ENCODE results near the gene SRSF10.
"Not testable (repeated sequence)": the region's sequence is repeated elsewhere in the genome, so short reads cannot be mapped to it uniquely, and the experiment has no call there.

The SRSF10 gene

DNA sequence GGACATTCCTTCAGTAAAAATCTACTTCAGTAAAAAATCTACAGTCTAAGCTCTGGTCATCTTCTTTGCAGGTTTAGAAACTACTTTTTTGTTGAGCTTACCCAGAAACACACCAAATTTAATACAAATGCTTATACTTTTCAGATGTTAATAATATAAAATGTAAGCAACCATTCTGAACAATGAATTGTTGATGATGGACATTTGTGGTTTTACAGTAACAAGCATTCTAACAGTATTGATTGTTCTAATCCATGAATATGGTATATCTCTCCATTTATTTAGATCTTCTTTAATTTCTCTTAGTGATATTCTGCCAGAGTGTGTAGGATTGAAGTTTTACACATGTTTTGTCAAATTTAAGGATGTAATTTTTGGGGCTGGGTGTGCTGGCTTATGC lies 27.0 kb upstream of the SRSF10 start:
- Mint-ChIP-seq H3K27ac (no peak overlapping the region), H3K9me3 (ENCODE audit: low read depth) (no peaks in the 10 kb centered on the region), H3K4me1 (ENCODE audit: low read depth) (no peaks in the 10 kb centered on the region), H3K36me3 (no peaks in the 10 kb centered on the region), H3K4me3 (no peak overlapping the region), H3K27me3 (peaks cover 3% of the 10 kb centered on the region)

GRCh38 chr1:24005163-24005562 lies 25.0 kb upstream of the SRSF10 start:
- Mint-ChIP-seq H3K27me3 (peaks cover 3% of the 10 kb centered on the region), H3K4me3 (no peak overlapping the region), H3K27ac (no peak overlapping the region), H3K4me1 (ENCODE audit: low read depth) (no peaks in the 10 kb centered on the region), H3K36me3 (no peaks in the 10 kb centered on the region), H3K9me3 (ENCODE audit: low read depth) (no peaks in the 10 kb centered on the region)

DNA sequence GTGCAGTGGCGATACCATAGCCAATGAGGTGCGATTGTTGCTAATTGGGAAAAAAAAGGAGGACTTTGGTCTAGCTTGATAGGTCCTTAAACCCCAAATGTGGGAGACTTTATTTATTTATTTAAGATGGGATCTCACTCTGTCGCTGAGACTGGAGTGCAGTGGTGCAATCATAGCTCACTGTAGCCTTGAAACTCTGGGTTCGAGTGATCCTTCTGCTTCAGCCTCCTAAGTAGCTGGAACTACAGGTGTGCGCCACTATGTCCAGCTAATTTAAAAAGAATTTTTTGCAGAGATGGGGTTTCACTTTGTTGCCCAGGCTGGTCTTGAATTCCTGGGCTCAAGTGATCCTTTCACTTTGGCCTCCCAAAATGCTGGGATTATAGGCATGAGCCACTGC lies 24.0 kb upstream of the SRSF10 start:
- no peaks in the 10 kb centered on the region for H3K9me3 Mint-ChIP-seq (ENCODE audit: low read depth)
- no peak overlapping the region for H3K4me3 Mint-ChIP-seq
- peaks cover 3% of the 10 kb centered on the region for H3K27me3 Mint-ChIP-seq
- H3K27ac Mint-ChIP-seq, result no peak overlapping the region
- no peaks in the 10 kb centered on the region for H3K4me1 Mint-ChIP-seq (ENCODE audit: low read depth)
- H3K36me3 Mint-ChIP-seq, result no peaks in the 10 kb centered on the region

DNA sequence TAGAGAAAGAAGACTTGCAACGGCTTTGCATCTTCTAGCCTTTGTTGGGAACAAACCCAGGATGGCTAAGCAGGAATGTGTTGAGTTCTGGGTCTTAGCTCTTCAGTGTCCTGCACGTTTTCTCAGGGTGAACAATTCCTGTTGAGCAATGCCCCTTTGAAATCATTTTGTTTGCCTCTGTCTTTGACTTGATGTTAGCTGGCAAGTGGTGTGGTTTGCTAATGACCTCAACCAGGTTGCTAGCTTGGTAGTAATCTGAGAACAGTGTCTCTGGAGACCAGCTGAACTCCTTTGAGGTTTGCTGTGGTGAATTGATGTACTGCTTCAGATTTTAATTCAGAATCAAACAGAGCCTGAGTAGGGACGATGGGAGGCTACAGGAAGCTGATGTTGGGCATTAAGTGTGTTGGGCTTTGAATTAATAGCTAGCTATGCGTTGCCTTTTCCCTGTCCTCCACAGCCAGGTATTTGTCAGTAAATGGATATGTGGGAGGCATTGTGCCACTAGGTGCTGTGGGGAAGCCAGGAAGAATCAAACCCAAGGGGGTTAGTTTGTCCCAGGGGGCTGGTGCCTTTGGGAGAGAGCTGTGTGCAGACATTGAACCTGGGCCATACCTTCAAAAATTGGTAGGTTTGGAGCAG lies 23.3 kb upstream of the SRSF10 start:
- Mint-ChIP-seq H3K9me3 (ENCODE audit: low read depth) (no peaks in the 10 kb centered on the region), H3K4me3 (no peak overlapping the region), H3K27ac (no peak overlapping the region), H3K36me3 (no peaks in the 10 kb centered on the region), H3K4me1 (ENCODE audit: low read depth) (no peaks in the 10 kb centered on the region), H3K27me3 (peaks cover 3% of the 10 kb centered on the region)

DNA sequence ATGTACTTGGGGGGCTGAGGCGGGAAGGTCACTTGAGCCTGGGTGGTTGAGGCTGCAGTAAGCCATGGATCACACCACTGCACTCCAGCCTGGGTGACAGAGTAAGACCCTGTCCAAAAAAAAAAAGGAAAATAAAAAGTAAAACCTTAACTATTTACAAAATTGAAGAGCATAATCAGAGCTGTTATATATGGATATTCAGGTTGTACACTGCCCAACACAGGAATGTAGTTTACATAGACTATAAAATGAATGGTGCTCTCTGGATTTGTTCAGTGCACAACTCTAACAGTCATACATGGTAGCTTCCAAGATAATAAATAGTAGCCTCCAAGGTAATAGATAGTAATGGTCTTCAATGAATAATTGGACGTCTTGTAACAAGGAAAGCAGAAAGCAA lies 22.6 kb upstream of the SRSF10 start:
- no peaks in the 10 kb centered on the region for H3K9me3 Mint-ChIP-seq (ENCODE audit: low read depth)
- no peak overlapping the region for H3K27ac Mint-ChIP-seq
- no peaks in the 10 kb centered on the region for H3K4me1 Mint-ChIP-seq (ENCODE audit: low read depth)

GRCh38 chr1:23999156-23999671 lies 19.1 kb upstream of the SRSF10 start:
- Mint-ChIP-seq H3K9me3 (ENCODE audit: low read depth) (no peaks in the 10 kb centered on the region), H3K4me3 (no peak overlapping the region), H3K27me3 (peaks cover 3% of the 10 kb centered on the region), H3K4me1 (ENCODE audit: low read depth) (peaks cover 2% of the 10 kb centered on the region), H3K36me3 (no peaks in the 10 kb centered on the region), H3K27ac (no peak overlapping the region)

More for the DNA sequence above, 22.6 kb upstream of the SRSF10 start:
- Mint-ChIP-seq H3K4me3 (no peak overlapping the region), H3K27me3 (peaks cover 3% of the 10 kb centered on the region), H3K36me3 (no peaks in the 10 kb centered on the region)

- Mint-ChIP-seq H3K36me3 (no peaks in the 10 kb centered on the region), H3K4me3 (no peak overlapping the region), H3K9me3 (ENCODE audit: low read depth) (no peaks in the 10 kb centered on the region)
Observed at GRCh38 chr1:23997812-23998211, 17.7 kb upstream of the SRSF10 start.

GRCh38 chr1:23996700-23997229 lies 16.6 kb upstream of the SRSF10 start:
- no peak overlapping the region for H3K27ac Mint-ChIP-seq
- peaks cover 2% of the 10 kb centered on the region for H3K4me1 Mint-ChIP-seq (ENCODE audit: low read depth)
- H3K9me3 Mint-ChIP-seq (ENCODE audit: low read depth), result no peaks in the 10 kb centered on the region
- H3K36me3 Mint-ChIP-seq, result no peaks in the 10 kb centered on the region
- no peaks in the 10 kb centered on the region for H3K27me3 Mint-ChIP-seq
- no peak overlapping the region for H3K4me3 Mint-ChIP-seq

More at GRCh38 chr1:23997812-23998211, 17.7 kb upstream of the SRSF10 start:
- H3K4me1 Mint-ChIP-seq (ENCODE audit: low read depth), result peaks cover 2% of the 10 kb centered on the region
- H3K27me3 Mint-ChIP-seq, result no peaks in the 10 kb centered on the region
- no peak overlapping the region for H3K27ac Mint-ChIP-seq

DNA sequence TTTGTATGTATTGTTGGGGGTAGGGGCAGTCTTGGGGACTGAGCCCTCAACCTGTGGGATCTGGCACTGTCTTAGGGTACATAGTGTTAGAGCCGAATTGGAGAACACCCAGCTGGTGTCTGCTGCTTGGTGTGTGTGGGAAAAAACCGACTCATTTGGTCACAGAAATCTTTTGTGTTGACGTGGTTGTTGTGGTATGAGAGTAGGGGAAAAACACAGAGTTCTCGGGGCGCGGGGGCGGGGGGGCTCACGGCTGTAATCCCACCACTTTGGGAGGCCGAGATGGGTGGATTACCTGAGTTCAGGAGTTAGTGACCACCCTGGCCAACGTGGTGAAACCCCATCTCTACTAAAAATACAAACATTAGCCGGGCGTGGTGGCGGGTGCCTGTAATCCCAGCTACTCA lies 15.3 kb upstream of the SRSF10 start:
- H3K4me1 Mint-ChIP-seq (ENCODE audit: low read depth), result peaks cover 2% of the 10 kb centered on the region

DNA sequence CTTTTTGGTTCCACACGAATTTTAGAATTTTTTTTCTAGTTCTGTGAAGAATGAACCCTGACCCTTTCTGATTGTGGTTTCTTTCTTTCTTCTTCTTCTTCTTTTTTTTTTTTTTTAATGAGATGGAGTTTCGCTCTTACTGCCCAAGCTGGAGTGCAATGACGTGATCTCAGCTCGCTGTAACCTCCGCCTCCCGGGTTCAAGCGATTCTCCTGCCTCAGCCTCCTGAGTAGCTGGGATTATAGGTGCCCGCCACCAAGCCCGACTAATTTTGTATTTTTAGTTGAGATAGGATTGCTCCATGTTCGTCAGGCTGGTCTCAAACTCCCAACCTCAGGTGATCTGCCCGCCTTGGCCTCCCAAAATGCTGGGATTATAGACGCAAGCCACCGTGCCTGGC lies 11.9 kb upstream of the SRSF10 start:
- not testable (repeated sequence) for H3K4me3 Mint-ChIP-seq; H3K9me3 Mint-ChIP-seq (ENCODE audit: low read depth); H3K36me3 Mint-ChIP-seq; H3K27ac Mint-ChIP-seq; H3K27me3 Mint-ChIP-seq
- peaks cover 13% of the 10 kb centered on the region for H3K4me1 Mint-ChIP-seq (ENCODE audit: low read depth)

More for the DNA sequence above, 15.3 kb upstream of the SRSF10 start:
- H3K9me3 Mint-ChIP-seq (ENCODE audit: low read depth), result no peaks in the 10 kb centered on the region
- H3K27ac Mint-ChIP-seq, result no peak overlapping the region
- no peaks in the 10 kb centered on the region for H3K36me3 Mint-ChIP-seq
- no peak overlapping the region for H3K4me3 Mint-ChIP-seq
- H3K27me3 Mint-ChIP-seq, result no peaks in the 10 kb centered on the region

GRCh38 chr1:23989263-23989662 lies 9.1 kb upstream of the SRSF10 start:
- H3K4me3 Mint-ChIP-seq, result no peak overlapping the region
- H3K27ac Mint-ChIP-seq, result no peak overlapping the region
- no peaks in the 10 kb centered on the region for H3K27me3 Mint-ChIP-seq
- H3K4me1 Mint-ChIP-seq (ENCODE audit: low read depth), result peaks cover 11% of the 10 kb centered on the region
- H3K36me3 Mint-ChIP-seq, result no peaks in the 10 kb centered on the region
- no peaks in the 10 kb centered on the region for H3K9me3 Mint-ChIP-seq (ENCODE audit: low read depth)

- not testable (repeated sequence) for H3K4me3 Mint-ChIP-seq; H3K9me3 Mint-ChIP-seq (ENCODE audit: low read depth); H3K36me3 Mint-ChIP-seq; H3K27ac Mint-ChIP-seq; H3K27me3 Mint-ChIP-seq
- H3K4me1 Mint-ChIP-seq (ENCODE audit: low read depth), result peaks cover 11% of the 10 kb centered on the region
Observed at GRCh38 chr1:23987038-23987437, 6.9 kb upstream of the SRSF10 start.

- Mint-ChIP-seq H3K9me3 (ENCODE audit: low read depth) (no peaks in the 10 kb centered on the region), H3K27me3 (no peaks in the 10 kb centered on the region), H3K4me3 (no peak overlapping the region), H3K4me1 (ENCODE audit: low read depth) (peaks cover 12% of the 10 kb centered on the region), H3K36me3 (peaks cover under 1% of the 10 kb centered on the region), H3K27ac (no peak overlapping the region)
Observed at GRCh38 chr1:23984417-23985186, 4.5 kb upstream of the SRSF10 start.

DNA sequence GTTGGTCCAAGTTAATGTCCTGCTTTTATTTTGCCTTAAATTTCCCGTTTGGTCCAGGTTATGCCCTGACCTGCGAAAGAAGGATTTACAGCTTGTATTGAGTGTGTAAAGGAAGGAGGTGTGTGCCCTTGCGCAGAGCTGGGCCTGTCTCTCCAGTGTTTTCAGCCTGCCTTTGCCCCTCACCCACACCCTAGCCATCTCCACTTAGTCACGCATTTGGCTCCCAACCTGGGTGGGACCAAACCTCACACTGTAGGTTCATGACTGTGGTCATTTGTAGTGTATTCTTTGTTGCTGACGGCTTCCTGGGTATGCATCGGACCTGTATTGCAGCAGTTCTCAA lies 572 bp upstream of the SRSF10 start:
- Mint-ChIP-seq H3K27ac (peak overlapping the region; percentile 97), H3K4me1 (ENCODE audit: low read depth) (peaks cover 34% of the 10 kb centered on the region), H3K36me3 (peaks cover 13% of the 10 kb centered on the region), H3K27me3 (no peaks in the 10 kb centered on the region), H3K4me3 (peak overlapping the region; percentile 96), H3K9me3 (ENCODE audit: low read depth) (no peaks in the 10 kb centered on the region)

DNA sequence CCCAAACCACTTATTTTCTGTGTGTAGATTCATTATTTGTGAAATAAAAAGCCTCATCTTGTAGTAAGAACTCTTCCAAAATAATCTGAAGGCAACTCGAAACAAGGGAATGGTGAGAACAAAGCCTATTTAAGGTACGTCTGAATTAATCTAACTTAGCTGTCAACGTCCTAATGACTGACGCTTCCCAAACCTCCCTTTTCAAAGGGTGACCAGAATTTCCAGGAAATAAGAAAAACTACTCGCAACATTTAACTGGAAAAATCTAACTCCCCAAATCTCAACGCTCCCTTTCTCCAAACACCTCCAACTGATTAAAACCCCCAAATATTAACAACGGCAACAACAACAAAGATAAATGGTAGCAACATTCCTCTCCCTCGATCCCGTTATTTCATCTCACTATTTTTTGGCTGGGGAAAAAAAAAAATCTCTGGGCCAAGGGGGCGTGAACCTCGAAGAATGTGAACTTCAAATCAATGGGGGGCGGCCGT lies 693 bp downstream of the SRSF10 start:
- Mint-ChIP-seq H3K36me3 (peaks cover 15% of the 10 kb centered on the region), H3K27me3 (no peaks in the 10 kb centered on the region), H3K9me3 (ENCODE audit: low read depth) (no peaks in the 10 kb centered on the region), H3K27ac (peak overlapping the region; percentile 93), H3K4me3 (peak overlapping the region; percentile 96), H3K4me1 (ENCODE audit: low read depth) (peaks cover 44% of the 10 kb centered on the region)

Data from activated naive CD8-positive, alpha-beta T cell (primary cell).